HG03139 (cell line): ENCODE data around the gene KCNT1.

Experiments used
- ATAC-seq: cut with Tn5 transposase; IDR thresholded peaks from one replicate; pipeline ENCODE4 v1.9.1; 2021; ENCODE audit not compliant: unreplicated experiment

KCNT1 gene

GRCh38 chr9:135724186-135724787, 22.3 kb downstream of the KCNT1 start:
- ATAC-seq = no peak

GRCh38 chr9:135726138-135726853, 24.3 kb downstream of the KCNT1 start:
- ATAC-seq = no peak

GRCh38 chr9:135727257-135727875, 25.4 kb downstream of the KCNT1 start:
- no peak for ATAC-seq

GRCh38 chr9:135728436-135729110, 26.6 kb downstream of the KCNT1 start:
- ATAC-seq = no peak

GRCh38 chr9:135729480-135729879, 27.5 kb downstream of the KCNT1 start:
- no peak for ATAC-seq

- no peak for ATAC-seq
Observed at GRCh38 chr9:135731454-135731853, 29.5 kb downstream of the KCNT1 start.

- no peak for ATAC-seq
Observed at GRCh38 chr9:135732569-135733257, 30.7 kb downstream of the KCNT1 start.

GRCh38 chr9:135734616-135735144, 32.7 kb downstream of the KCNT1 start:
- ATAC-seq = no peak

GRCh38 chr9:135736272-135736978, 34.4 kb downstream of the KCNT1 start:
- ATAC-seq = no peak

GRCh38 chr9:135736979-135737839, 35.2 kb downstream of the KCNT1 start:
- ATAC-seq = no peak

GRCh38 chr9:135737840-135738521, 36.0 kb downstream of the KCNT1 start:
- no peak for ATAC-seq

- no peak for ATAC-seq
Observed at GRCh38 chr9:135739271-135740220, 37.6 kb downstream of the KCNT1 start.

- ATAC-seq = no peak
Observed at GRCh38 chr9:135741276-135742219, 39.6 kb downstream of the KCNT1 start.

- ATAC-seq = no peak
Observed at GRCh38 chr9:135743021-135743420, 41.0 kb downstream of the KCNT1 start.

- no peak for ATAC-seq
Observed at GRCh38 chr9:135743546-135744332, 41.8 kb downstream of the KCNT1 start.
